Uterus (tissue), 2 donors: Measurements from ENCODE around the gene DNPEP.

ENCODE experiments used
- POLR2A ChIP-seq, 2 donors: fragments of 450-650 bp; IDR thresholded peaks; one replicate each; pipeline ENCODE4 v1.6.1; 2016; ENCODE audit warnings: antibody characterized with exemption in 2 of 2, mild to moderate bottlenecking in 1 of 2, moderate library complexity in 1 of 2
- TF ChIP-seq, protein P1 (sequence below), 4 experiments: fragments of 200-600 bp in 2 of 4; fragments of 450-650 bp in 2 of 4; sonication (generic) in 2 of 4; IDR thresholded peaks; one replicate each; pipeline ENCODE4 v1.5.1; 2016 to 2019; ENCODE audit warnings: antibody characterized with exemption in 4 of 4, mild to moderate bottlenecking in 2 of 4, moderate library complexity in 1 of 4

DNA sequence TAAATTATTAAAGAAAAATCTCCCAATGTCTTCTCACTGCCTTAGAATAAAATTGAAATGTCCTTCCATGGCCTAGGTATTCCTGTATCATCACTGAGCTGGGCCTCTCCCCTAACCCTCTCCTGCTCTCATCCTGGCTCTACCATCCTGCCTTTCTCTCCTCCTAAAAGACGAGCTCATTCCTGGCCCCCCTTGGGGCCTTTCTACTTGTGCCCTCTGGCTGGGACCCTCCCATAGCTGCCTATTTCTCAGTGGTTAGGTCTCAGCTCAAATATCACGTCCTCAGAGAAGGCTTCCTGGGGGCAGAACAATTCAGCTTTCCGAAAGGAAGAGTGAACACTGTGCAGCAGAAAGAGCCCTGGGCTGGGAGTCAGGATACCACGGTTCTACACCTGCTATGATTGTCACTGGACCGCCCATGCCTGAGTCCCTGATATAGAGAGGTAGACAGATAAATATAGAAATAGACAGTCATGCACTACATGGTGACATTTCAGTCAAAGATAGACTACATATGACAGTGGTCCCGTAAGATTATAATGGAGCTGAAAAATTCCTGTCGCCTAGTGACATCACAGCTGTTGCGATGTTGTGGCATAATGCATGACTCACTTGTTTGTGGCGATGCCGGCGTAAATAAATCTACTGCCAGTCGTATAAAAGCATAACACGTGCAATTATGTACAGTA is 9.4 kb downstream of the DNPEP start:
- TF ChIP-seq POLR2A (IDR thresholded peaks at IDR 0.05), result no peak
- TF ChIP-seq, protein P1, sequence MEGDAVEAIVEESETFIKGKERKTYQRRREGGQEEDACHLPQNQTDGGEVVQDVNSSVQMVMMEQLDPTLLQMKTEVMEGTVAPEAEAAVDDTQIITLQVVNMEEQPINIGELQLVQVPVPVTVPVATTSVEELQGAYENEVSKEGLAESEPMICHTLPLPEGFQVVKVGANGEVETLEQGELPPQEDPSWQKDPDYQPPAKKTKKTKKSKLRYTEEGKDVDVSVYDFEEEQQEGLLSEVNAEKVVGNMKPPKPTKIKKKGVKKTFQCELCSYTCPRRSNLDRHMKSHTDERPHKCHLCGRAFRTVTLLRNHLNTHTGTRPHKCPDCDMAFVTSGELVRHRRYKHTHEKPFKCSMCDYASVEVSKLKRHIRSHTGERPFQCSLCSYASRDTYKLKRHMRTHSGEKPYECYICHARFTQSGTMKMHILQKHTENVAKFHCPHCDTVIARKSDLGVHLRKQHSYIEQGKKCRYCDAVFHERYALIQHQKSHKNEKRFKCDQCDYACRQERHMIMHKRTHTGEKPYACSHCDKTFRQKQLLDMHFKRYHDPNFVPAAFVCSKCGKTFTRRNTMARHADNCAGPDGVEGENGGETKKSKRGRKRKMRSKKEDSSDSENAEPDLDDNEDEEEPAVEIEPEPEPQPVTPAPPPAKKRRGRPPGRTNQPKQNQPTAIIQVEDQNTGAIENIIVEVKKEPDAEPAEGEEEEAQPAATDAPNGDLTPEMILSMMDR (IDR thresholded peaks at IDR 0.05), result no peak
